HG03066 (cell line): ENCODE measurements around the gene ARAP2.

Experiments
- ATAC-seq: cut with Tn5 transposase; IDR thresholded peaks from one replicate; pipeline ENCODE4 v1.9.1; 2021; ENCODE audit warnings: low read depth; ENCODE audit not compliant: unreplicated experiment

ARAP2 gene, protein sequence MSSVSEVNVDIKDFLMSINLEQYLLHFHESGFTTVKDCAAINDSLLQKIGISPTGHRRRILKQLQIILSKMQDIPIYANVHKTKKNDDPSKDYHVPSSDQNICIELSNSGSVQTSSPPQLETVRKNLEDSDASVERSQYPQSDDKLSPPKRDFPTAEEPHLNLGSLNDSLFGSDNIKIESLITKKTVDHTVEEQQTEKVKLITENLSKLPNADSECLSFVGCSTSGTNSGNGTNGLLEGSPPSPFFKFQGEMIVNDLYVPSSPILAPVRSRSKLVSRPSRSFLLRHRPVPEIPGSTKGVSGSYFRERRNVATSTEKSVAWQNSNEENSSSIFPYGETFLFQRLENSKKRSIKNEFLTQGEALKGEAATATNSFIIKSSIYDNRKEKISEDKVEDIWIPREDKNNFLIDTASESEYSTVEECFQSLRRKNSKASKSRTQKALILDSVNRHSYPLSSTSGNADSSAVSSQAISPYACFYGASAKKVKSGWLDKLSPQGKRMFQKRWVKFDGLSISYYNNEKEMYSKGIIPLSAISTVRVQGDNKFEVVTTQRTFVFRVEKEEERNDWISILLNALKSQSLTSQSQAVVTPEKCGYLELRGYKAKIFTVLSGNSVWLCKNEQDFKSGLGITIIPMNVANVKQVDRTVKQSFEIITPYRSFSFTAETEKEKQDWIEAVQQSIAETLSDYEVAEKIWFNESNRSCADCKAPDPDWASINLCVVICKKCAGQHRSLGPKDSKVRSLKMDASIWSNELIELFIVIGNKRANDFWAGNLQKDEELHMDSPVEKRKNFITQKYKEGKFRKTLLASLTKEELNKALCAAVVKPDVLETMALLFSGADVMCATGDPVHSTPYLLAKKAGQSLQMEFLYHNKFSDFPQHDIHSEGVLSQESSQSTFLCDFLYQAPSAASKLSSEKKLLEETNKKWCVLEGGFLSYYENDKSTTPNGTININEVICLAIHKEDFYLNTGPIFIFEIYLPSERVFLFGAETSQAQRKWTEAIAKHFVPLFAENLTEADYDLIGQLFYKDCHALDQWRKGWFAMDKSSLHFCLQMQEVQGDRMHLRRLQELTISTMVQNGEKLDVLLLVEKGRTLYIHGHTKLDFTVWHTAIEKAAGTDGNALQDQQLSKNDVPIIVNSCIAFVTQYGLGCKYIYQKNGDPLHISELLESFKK (N-terminal part only)

DNA sequence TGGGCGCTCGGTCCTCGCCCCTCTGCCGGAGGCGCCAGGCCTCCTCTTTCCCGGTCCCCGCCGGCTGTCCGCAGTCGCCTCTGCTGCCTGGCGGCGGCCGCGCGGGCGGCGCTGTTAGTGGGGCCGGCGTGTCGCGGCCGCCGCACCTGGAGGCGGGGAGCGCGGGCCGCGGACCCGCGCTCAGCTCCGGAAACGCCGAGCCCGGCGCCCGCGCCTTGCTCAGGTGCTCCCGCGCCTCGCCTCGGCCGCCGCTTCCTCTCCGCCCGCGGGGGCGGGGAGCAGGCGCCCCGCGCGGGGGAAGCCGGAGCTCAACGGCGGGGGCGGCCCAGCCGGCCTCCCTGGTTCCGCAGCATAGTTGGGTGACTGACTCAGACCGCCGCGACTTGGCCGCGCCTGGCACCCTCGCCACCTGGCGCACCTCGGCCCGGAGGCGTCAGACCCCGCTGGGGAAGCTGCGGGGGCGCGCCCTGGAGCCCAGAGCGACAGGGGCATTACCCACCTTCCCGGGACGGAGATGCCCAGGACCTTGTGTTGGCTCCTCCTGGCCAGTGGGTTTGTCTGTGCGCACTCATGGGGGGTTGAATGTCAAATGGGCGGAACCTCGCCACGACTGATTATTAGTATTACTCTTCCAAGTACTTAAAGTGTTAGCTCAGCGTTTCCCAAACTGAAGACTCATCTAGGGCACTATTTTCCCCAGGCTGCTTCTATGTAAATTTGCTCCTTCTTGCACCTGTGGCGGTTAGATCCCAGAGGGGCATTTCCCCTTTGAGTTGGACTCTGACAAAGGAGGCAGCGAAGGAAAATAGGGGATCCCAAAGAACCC, at the start of gene ARAP2:
Gene ARAP2 (minus strand): TSS at position 258 of the 826 bp plus-strand sequence. CDS start 15,028 bp downstream, outside the sequence.
- peak; percentile 49 for ATAC-seq

DNA sequence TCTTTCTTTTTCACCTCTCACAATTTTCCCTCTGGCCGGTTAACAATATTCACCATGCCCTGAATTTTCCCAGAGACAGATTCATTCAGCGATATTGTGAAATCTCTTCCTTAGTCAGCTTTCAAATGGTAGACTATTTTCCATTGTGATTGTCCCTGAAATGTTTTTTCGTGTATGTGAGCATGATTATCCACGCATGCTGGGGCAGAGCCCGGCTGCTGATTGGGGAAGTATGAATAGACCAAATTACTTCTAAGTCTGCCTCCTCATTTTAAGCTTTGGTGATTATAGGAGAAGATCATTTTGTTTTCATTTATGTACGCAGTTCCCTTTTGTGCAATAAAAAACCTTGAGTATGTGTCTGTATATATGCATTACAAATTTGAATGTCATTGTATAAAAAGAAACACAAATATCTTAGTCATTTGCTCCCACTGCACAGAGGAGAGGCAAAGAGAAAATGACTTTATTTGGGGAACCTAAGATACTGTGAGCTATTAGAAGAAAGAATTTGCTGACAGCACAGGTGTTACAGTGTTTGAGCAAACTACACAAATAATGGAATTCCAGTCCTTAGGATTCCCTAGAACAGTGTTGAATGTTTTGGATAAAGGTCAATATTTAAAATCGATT, 48.4 kb upstream of the ARAP2 start:
- no peak for ATAC-seq

DNA sequence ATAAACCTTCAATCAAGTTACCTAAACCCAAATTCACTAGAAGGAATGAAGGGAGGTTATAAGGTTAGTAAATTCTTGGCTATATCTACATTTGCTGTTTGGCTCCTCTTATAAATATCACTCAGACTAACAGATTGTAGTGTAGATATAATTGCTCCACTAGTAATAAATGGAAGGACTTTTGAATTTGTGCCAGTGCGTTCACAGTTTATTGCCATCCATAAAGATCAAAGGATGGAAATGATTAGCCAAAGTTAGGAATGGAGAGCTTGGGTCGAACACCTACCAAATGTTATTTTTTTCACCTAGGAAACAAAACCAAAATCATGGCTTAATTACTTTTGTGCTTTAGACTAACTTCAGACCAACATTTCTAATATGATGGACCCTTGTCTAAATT, 46.3 kb upstream of the ARAP2 start:
- no peak for ATAC-seq

DNA sequence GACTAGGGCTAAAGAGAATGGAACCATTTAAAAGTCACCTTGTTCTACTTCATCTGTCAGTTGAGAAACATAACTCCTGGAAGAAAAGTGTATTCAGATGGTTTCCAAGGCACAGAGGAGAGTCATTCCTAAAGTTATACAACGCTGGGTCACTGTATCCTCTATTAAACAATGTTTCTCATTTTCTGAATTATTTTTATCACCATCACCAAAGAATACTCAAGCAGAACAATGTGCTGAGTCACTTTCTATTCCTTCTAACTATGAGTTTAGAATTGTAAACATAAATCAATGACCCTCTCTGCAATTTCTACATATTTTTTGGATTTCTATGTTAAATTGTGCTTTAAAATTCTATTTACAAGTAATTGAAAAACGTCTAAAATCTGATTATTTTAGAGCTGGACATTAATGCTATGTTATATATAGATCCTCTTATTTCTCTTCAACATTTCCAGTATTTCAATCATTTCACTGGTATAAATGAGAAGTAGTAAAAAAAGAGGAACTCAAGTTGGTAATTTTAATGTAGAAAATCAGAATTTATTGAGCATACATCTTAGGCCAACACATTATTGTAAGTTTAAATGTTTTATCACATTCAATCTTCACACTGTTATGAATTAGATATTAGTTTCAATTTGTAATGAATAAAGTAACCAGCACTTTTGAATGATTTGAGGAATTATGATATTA, 44.6 kb upstream of the ARAP2 start:
- no peak for ATAC-seq

DNA sequence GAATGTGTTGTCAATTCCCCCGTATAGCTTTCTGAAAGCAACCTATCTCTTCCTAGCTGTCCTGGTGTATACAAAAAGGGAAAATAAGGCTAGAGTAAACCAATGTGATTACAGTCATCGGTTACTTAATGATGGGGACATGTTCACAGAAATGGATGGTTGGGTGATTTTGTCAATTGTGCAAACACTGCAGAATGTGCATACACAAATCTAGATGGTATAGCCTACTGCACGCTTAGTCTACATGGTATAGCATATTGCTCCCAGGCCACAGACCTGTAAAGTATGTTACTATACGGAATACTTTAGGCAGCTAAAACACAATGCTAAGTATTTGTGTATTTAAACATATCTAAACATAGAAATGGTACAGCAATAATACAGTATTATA, 42.2 kb upstream of the ARAP2 start:
- ATAC-seq: no peak

DNA sequence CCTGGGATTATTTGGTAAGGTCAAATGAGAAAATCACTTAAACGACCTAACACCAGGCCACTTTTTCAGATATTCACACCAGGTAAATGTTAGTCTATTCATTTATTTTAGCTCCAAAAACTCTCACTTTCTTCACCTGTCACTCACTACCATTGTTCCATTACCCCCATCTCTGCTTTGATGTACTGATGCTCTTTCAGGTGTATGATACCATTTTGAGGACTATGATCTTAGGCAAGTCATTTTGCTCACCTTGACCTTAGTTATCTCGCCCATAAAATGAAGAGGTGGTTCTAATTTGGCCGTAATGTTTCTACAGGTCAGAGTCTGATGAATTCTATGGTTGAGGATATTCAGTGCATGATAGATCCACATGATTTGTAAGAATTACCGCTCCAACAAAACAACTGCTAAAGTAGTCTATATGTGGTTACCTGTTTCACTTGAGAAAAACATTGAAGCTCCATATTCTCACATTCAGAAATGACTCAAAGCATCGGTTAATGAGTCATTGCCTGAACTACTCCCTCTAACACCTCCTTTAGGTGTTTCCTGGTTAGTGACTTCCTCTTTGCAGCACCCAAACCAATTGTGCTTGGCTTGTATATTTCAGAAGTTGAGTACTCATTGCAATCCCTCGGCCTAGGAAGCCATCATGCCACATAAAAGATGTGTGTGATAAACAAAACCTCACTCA, 41.6 kb upstream of the ARAP2 start:
- ATAC-seq: peak; percentile 98

DNA sequence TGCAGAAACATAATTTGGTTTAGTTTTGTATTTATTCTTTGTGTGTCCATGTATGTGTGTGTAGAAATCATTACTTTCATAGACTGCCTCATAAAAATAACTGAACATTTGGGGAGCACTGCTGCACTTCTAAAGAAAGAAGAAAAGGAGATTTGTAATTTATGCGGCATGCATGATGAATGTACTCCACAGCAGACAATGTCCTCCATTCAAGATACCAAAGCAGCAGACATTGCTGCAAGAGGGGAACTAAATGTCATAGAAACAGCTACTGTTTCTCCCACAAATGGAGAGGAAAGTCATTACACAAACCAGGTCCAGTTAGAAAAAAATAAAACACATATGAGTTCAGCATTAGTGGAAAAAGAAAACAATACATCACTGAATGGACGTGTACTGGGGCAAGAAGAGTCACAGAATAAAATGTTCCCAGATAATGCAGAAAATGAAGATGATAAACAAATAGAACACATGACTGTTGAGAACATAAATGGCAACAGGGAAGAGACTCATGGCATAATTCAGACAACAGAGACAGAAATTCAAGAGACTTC, 39.7 kb upstream of the ARAP2 start:
- no peak for ATAC-seq

DNA sequence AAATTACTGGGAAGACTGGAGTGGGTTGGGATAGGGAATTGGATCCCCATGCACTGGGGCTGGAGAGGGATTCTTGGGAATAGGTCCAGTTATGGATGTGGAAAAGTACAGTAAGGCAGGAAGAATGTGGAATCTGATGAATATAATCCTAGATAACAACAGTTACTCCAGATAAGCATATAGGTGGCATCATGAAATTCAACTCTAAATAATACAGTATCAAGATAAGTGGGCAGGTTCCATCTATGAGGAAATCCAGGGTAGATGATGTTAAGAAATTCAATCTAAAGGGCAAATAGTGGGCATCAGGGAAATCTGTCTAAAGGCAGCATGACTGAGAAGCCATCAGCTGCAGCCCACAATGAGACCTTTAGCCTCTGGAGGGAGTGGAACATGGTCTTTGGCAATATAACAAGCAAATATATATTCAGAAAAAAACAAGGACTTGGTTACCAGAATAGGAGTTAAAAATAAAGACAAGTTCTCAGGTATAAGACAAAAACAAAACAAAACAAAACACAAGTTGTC, 38.3 kb upstream of the ARAP2 start:
- no peak for ATAC-seq

DNA sequence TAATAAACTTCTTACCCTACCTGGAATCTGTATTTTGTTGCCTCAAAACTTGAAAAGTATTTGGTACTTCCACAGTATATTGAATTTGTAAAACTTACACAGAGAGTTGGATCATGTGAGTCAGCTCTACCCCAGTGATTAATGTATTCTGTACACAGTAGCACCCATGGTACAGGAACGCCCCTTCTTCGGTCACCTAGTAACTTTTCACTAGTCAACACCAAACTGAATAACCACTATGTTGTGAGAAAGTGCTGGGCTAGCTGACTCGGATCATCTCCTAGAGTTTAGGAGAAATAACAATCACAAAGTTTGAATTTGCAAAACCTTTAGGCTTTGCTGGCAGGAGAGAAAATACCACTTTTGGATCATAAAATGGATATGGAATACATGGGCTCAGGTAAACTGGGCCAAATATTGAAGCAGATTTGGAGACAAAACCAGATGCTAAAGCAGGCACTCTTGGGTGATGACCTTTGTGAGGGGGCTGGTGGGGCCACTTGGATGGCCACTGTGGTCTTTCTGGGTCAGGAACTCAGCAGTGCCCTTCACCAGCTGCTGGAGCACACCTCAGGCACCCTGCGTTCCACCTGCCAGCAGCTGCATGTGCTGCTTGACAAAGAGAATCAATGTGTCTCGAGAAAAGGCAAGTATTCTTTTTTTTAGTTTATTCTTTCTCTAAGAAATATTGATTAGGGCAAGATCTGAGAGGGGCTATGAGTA, 37.2 kb upstream of the ARAP2 start, which contains the start of gene DTHD1:
Gene DTHD1 (plus strand): TSS at position 233 of the 723 bp plus-strand sequence. CDS start 143 bp downstream, at position 376.
- no peak for ATAC-seq

DNA sequence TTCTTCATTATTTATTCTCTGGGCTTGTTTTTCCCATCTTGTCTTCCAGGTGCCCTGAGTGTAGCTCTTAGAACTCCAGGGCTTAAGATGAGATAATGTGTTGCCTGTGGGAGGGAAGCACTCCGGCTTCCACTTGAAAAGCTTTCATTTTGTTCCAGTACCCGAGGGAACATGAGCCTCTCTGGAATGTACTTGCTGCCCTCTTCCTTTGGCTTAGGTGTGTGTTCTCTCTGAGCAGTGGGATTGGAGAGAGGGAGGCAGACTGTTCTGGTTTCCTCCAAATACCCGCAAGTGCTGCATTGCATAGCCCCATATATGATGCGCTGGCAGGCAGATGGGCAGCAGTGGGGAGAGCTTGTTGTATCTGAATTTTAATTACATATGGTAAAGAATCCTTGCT, 36.2 kb upstream of the ARAP2 start:
- ATAC-seq: no peak

DNA sequence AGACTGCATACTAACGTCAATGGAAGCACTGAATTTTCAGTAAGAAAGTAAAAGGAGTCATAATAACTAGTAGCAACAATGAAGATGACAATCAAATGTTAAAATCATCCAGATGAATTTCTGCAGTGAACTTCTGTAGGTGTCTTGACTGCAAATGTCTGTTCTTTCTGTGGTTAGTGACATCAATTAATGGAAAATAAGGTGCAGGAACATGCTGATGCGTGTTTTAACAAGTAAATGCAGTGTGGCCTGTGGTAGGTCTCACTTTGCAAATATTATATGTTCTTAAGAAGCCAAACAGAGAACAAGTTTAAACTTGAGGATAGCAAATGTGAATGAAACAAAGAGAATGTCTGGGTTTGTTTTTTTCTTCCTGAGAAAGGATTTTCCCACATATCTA, 34.5 kb upstream of the ARAP2 start:
- ATAC-seq: no peak

DNA sequence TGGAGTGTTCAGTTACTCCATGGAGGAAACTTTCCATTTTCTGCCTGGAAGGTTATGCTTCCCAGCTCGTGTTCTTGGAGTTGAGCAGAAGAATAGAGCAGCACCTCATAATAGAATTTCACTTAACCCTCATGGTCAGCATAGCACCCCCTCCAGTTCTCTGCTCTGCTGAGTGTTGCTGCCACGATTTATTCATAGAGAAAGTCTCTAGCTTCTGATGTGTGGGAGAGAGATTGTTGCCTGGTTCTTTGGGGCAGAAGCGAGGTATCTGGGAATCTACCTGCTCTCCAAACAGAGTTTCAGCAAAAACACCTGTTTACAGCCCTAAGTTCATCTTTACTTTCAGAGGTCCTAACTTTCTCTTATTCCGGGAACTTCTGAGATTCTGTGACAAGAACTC, 33.2 kb upstream of the ARAP2 start:
- no peak for ATAC-seq

DNA sequence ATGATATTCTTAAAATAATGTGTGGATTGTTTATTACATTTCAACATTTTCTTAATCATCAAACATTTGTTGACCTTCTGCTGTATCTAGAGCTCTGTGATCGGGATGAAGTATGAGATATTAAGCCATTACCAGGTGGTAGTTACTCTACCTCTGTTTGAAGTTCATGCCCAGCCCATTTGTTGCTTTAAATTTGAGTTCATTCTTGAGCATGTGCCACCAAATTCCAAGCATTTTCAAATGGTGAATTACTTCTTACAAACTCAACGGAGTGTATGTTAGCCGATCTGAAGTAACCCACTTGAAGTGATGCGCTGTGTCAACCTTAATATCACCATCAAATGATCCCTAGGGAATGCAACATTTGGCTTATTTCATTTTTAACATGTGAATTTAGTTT, 29.8 kb upstream of the ARAP2 start:
- no peak for ATAC-seq

DNA sequence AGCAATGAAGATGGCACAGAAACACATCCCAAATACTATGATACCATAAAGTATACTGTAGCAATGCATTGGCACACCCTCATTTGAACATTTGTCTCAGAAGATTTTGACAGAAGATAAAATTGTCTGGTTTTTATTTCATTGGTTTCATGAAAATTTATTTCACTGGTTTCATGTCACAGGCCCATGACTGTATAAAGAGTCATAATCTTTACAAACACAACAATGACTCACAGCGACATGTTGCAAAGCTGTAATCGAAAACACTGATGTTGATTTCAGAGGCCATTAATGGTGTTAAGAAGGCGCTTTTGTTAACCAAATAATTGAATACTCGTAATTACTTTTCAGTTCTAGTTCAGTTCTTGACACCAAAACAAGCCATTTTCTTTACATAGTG, 29.0 kb upstream of the ARAP2 start:
- no peak for ATAC-seq

DNA sequence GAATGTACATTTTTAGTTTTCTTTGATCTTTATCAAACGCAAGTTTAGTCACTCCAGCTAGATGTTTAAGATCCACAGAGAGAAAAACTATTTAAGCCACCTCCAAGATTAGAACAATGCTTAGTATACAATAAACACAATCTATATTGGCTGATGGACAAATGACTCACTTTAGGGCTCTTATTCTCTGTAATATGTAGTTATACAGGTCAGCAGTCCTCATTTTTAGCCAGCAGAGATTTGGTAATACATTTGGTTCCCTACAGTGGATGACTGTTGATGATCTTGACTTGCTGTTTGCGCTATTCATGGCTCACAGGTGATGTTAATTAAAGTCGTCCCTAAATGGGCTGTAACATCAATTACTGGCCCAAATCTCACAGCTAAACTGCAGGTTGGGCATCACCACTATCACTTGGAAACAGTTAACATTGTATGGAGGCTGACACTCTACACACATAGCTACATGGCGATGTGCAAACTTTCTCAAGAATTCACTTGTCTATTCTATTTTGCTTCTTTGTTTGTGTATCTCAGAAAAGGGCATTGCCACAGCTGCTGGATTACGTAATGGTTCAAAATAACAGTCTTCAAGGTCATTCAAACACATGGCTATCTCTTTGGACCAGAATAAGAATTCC, 25.3 kb upstream of the ARAP2 start:
- ATAC-seq: no peak

DNA sequence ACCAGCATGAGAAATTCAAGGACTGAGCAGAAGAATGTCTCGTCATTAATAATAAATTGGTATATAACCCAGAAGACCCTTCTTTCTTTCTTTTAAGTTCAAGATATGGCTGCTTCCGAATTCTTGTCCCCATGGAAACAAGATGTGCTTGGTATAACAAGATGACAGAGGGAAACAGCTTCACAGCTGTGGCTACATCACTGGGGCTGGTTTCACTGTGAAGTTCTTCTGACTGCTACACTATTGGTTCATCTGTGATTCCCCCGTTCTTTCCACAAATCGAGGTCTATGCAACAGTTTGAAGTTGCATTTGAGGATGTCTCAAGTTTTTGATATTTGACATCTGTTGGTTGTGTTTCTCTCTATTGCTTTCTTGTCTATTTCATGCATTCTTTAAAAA, 24.8 kb upstream of the ARAP2 start:
- no peak for ATAC-seq
